GM18951 (cell line): ENCODE results near the gene INAFM2.

ENCODE experiments used
- POLR2A ChIP-seq: IDR thresholded peaks from 4 replicates; pipeline ENCODE4 v1.6.1; 2011; ENCODE audit warnings: mild to moderate bottlenecking; ENCODE audit not compliant: insufficient read length, insufficient read depth; ENCODE audit errors: extremely low read depth
- in situ Hi-C: fragments of 300-500 bp; cut with MboI; formaldehyde crosslinking; loops from one replicate; pipeline ENCODE4 v1.12.0; 2022; ENCODE audit warnings: low sequenced_read_pairs, mixed read lengths, inconsistent platforms; ENCODE audit not compliant: unreplicated experiment

The INAFM2 gene

DNA sequence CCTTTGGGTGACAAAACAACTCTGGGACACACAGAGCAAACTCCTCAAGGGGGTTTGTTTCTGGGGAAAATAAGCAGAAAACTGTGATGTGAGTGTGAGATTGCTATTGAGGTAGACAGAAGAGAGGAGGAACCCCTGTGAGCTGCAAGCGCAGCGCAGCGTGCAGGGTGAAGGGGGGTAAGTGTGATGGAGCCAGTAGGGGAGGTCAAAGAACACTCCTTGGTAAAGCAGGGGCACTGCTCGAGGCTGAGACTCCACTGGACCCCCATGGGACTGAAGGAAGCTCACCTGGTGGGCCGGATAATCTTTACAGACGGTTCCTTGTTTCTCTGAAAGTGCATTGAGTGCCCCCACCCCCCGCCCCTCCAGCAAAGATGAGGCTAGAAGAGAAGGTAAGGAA, 7.5 kb downstream of the INAFM2 start:
- in situ Hi-C loops = no loop called here
- TF ChIP-seq POLR2A = no peak

DNA sequence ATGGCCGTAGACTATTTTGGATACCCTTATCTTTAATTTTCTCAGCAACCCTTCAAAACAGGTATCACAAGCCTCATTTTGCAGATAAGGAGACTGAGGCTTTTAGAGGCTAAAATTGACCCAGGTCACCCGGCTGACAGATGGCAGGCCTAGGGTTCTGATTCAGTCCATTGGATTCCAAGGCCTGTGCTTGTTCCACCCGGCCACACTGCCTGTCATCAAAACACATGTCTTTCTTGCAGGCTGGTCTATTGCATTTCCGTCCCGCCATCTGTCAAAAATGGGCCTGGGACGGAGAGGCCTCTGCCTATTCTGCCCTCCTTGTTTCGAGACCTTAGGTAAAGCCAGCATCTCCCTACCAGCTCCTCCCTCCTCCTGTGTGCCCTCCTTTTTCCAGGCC, 8.1 kb downstream of the INAFM2 start:
- TF ChIP-seq POLR2A = no peak
- in situ Hi-C loops = no loop called here

DNA sequence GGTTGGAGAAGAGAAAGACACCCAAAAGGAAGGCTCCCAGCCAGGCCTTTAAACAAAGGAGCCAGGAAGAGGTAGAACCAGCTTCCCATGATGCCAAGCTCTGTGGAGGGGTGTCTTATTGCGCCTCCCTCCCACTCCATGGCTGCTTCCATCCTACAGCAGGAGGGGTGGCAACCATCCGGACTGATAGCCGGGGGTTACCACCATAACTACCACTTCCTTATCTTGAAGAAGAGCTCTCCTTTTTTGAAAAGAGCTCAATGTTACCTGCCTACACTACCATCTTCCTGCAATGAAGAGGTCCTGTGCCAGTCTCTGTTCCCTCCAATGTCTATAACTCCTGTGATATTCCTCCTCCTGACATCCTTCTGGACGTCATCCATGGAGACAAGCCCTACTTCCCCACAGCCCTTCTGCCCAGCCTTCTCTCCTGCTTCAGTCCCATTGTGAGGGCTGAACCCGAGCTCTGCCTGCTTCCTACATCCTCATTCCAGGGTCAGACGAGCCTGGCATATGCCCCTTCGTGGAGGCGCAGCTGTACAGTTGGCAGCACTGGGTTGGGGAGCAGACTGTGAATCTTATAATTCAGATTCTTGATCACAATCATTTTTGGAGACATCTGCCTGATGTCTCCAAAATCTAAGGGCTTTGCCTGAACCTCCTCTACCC, 8.8 kb downstream of the INAFM2 start:
- in situ Hi-C loops = no loop called here
- TF ChIP-seq POLR2A = no peak

DNA sequence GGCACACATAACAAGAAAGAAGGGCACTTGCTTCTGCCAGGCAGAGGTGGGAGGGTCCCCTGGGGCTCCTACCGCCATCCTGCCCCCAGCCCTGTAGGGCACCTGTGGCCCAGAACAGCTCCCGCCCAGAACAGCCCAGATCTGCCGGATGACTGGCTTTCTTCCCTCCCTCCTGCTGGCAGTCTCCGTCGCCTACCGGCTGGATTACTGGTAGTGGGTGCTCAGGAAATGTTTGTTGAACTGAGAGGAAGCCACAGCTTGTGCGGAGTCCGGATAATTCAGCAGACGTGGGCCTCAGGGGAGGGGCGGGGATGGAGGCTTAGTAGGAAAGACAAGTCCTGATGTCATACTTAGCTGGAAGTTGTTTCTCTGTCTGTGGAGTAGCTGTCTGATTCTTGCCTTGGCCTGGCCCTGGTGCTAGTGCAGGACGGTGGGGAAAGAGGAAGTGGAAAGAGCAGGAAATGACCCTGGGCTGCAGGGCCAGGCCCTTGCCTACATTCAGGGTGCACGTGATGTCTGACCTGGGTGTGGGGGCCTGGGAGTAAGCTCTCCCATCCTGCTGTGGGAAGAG, 10.5 kb downstream of the INAFM2 start:
- TF ChIP-seq POLR2A = no peak
- in situ Hi-C loops = no loop called here

DNA sequence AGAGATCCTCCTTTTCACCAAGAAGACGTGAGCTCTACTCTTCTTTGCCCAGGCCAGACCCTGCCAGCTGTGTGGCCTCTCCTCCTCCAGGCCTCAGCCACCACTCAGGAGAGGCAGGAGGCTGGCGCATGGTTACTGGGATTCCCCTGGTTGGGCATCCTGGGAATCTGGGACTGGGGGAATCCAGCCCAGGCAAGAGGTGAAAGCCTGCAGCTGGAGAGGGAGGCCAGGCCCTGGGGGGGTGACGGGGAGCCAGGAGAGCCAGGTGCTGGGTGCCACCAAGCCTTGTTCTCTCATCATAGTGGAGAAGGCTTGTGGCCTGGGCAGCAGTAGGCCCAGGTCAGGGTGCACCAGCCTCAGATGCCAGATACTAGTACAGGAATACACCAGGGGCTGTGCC, 11.0 kb downstream of the INAFM2 start:
- TF ChIP-seq POLR2A = no peak
- in situ Hi-C loops = no loop called here

DNA sequence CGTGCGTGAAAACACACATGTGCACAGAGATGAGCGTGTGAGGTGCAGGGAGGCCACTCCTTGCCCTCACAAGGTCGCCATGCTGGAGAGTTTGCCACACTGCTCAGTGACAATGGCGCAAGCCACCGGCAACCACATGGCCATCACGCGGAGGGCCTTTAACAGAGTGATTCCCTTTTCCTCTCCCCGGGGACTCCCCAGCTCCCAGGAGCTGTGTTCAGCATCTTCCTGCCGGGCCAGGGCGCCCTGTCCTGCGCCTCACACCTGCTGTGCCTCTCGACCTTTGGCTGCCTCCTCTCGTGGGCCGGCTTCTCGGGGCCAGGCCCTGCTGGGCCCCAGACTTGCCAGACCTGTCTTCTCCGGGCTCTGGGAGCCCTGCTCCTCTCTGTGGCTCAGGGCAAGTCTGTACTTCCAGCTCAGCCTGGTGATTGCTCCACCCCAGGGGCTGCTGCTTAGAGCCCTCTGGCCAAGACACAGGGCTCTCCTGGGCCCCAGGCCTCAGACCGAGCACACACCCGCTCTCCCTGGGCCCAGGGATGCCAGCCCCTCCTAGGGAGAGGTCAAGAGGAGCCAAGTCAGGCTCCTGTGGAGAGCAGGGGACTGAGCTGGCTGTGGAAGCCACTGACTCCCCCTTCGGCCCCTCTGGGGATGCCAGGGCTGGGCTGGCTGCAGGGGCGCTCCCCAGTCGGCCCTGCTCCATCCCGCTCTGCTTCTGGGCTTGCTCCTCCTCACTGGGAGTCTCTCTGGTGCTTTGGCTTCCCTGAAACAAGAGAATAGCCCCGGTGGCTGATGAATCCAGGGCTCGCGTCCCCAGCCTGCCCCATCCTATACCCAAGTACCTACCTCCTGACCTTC, 11.7 kb downstream of the INAFM2 start:
- TF ChIP-seq POLR2A = no peak
- in situ Hi-C loops = no loop called here

DNA sequence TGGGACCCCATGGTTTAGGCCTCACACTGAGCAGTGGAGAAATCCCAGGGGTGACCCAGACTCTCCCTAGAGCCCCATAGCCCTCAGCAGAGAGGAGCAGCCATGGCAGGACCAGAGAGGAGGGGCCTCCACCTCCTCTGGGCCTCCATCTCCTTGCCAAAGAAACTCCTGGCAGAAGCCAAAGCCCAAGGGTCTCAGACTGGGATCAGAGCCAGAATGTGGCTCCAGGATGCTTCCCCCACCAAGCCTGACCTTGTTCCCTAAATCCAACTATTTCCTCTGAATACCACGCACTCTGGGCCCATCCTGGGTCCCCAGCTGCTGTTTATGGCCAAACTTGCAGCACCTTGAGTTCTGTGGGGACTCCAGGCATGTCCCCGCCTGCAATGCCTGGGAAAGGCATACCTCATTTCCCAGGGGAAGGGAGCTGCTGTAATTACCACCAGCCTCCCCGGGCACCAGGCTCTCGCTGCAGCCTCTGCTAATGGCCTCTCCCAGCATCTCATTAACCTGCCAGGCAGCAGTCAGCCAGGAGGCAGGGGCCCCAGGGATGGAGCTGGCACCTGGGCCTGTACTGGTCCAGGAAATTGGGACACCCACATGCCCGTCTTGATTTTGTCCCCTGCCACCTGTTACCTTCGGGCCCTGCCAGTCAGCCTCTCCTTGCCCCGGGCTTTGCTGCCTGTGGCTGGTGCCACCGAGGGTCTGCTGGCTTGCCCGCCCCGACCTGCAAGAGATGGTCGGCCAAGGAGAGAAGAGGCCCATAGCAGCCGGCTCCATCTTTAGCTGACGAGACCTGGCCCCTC, 12.6 kb downstream of the INAFM2 start:
- in situ Hi-C loops = no loop called here
- no peak for TF ChIP-seq POLR2A

DNA sequence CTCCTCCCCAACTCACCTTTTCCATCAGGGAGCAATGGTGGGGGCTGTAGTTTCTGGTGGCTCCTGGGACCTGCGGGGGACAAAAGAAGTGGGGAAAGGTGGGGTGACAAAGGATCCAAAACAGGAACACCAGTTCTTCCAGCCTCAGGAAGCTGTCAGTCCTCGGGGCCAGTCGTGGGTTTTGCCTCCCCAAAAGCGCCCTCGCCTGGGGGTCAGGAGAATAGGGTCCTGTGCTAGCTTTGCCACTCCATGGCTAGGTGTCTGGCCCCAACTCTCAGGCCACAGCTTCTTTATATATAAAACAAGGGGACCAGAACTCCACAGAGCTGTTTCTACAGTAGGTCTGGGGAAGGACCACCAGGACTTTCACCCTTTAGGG, 13.2 kb downstream of the INAFM2 start:
- TF ChIP-seq POLR2A = no peak
- in situ Hi-C loops = no loop called here

DNA sequence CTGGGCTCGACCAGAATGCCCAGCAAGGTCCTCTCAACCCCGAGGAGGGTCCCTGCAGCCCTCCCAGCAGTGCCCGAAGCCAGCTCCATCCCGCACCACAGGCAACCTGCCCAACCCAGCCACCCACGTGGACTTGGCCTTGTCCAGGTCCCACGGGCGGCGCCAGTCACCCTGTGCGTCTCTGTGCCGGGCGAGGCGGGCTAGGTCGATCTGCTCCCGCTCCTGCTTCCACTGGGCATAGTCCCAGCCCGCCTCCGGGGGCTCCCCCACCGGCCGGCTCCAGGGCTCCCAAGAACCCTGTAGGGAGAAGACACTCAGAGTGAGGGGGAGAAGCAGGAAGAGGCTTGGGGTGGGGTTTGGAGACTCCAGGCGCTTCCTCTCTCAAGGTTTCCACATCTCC, 14.1 kb downstream of the INAFM2 start:
- in situ Hi-C loops = no loop called here
- no peak for TF ChIP-seq POLR2A

DNA sequence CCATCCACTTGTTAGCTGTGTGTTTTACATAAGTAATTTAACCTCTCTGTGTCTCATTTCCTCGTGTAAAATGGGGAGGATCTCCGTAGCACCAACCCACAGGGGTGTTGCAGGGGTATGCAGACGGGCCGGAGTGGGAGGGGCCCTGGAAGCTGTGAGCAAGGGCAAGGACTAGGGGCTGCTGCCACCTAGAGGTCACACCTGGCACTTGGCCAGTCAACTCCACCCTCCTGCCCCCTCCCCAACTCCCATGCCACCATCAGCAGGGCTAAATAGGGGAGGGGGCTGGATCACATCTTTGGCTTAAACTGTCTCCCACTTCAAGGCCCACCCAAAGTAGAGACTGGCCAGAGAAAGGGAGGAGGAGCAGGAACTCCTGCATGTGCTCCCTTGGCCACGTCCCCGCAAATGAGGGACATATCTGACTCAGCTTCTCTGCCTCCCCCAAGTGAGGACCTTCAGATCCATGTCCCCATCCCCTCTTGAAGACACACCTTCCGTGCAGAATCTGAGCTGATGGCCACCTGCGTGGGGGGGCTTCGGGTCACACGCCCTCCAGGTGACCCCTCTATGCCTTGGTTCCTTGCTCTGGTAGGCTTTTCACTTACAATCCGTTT, 14.7 kb downstream of the INAFM2 start:
- TF ChIP-seq POLR2A = no peak
- in situ Hi-C loops = no loop called here

DNA sequence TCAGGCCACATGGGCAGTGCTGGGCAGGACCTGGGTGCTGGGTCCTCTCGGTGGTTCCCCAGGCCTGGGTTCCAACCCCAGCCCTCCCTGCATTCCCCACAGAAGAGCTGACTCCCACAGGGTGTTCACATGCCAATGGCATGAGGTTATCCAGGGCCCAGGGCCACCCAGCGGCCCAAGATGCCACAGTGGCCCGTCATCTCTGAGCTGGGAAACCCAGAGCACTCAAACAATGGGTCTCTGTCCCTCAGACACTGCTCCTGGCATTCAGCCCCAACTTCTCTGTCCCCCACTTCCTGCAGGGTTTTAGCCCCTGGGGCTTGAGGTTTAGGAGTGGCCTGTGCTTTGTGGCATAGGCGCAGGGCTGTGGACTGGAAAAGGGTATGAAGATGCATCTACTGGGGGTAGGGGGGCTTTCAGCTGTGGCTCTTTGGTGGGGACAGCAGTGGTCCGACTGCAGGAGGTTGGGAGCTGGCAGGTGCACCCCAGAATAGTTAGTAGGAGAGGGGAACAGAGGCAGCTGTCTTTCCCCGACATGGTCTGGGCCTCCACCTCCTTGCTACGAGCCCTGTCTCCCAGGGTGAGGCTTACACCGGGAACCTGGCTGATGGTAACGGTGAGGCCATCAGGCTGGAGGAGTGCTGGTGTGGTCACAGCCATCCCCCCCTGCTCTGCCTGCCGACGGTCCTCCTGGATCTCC, 15.6 kb downstream of the INAFM2 start:
- in situ Hi-C loops = no loop called here
- TF ChIP-seq POLR2A = no peak

DNA sequence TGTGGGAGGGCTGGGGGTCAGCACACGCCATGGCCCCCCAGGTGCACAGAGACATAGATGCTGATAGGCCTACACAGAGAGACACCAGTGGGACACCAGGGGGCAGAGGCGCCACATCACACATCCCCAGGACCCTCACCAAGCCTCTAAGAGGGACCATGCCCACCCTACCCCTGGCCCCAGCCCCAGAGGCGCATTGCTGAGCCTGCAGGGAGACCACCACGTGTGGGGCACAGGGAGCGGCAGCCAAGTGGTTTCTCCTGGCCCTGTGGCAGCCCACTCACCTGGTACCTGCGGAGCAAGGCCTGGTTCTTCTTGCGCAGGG, 16.1 kb downstream of the INAFM2 start:
- TF ChIP-seq POLR2A = no peak
- in situ Hi-C loops = no loop called here
